Bronchial smooth muscle cell (primary cell): ENCODE results near the gene SP6. TPM values are rescaled to one million over a fixed set of nuclear protein-coding genes. Genes with fewer than 3 reads are reported as not detected.

ENCODE experiments used
- total RNA-seq: library from RNA; depleted of rRNA; stranded (reverse); fragments of >200 nt; gene quantifications from 2 replicates; pipeline ENCODE4 v1.2.1, GENCODE V29; 2014

SP6 gene
- under 0.01 TPM in 2 replicates for total RNA-seq

DNA sequence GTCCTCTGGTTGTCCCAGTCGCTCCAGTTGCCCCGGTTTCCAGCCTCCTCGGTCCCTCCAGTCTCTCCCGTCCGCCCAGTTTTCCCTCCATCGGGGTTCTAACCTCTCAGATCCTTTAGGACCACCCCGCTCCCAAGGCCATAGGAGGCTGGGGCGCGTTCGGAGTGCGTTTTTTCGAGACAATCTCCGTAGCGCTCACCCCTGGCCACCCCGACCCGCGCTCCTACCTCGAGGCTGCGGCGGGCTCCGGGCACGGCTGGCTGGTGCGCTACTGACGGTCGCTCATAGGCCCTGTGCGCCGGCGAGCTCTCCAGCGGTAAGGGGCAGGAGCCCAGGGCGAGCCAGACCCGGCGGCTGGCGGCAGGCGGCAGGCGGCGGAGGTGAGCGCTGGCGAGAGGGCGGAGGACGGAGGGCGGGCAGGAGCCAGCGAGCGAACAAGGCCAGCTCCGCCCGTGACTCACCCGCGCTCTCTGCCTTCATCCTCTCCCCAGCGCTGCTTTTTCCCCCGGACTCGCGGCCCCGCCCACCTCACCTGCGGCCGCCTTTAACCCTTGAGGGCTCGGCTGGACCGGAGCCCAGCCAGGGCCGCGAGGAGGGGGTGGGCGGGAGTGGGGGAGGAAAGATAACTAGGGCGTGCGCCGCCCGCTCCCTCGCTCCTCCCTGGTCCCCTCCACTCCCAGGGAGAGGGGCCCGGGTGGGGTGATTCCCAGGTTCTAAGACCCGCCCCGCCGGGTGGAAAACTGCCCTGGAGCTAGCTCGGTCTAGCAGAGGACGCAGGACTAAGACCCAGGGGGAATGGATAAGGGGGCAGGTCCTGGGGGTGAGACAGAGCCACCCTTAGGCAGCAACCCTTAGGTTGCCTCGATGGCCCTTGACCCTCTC lies at the start of gene SP6:
Gene SP6, minus strand, starts transcription at position 472 of the 882 bp plus-strand sequence. CDS start 2,734 bp downstream, outside the sequence.

DNA sequence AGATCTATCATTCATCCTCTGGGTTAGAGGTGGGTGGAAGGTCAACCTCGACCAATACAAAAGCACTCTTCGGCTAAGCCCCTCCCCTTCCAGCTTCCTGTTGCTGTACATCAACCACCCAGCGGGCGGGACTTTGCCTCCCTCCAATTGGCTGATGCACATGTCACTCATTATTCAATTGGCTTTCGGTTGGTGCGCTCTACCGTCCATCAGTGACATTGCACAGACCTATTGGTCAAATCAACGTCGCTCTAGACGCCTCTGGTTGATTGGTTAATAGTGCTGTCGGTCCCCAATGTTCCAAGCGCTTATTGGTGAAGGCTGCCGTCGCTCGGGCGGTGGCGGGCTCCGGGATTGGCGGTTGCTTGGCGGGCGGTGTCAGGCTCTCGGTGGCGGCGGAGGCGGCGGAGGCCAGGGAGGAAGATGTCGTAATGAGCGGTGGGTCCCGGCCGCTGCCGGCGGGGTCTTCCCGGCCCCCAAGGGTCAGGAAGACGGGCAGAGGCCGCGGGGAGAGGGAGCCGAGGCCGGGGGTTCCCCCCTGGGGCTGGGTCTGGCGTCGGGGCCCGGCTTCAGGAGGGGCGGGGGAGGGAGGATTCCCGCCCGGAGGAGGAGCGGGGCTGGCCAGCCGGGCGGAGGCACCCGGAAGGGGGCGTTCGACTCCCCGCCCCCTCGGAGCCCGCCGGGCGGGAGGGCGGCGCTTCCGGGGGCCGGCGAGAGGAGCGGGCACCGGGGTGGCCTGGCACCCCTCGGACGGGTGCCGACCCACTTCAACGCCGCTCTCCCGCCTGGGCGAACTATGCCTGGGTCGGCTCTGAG lies 45.1 kb upstream of the SP6 start, which contains the start of gene SP2:
Gene SP2, plus strand, starts transcription at position 381 of the 816 bp plus-strand sequence. Its CDS starts 51 bp downstream, at position 432.

GRCh38 chr17:47840742-47841487 lies 10.0 kb downstream of the SP6 start, which contains the start of gene SCRN2:
TSS of gene SCRN2 (minus strand) at chr17:47841273. CDS start at chr17:47840843, 430 bp downstream.

GRCh38 chr17:47831003-47831933 lies 19.7 kb downstream of the SP6 start, which contains the start of the genes LRRC46 and MRPL10:
TSS of gene LRRC46 (plus strand) at chr17:47831670. CDS start at chr17:47831990, 320 bp downstream.
TSS of gene MRPL10 (minus strand) at chr17:47831541. CDS start at chr17:47831511, 30 bp downstream.

DNA sequence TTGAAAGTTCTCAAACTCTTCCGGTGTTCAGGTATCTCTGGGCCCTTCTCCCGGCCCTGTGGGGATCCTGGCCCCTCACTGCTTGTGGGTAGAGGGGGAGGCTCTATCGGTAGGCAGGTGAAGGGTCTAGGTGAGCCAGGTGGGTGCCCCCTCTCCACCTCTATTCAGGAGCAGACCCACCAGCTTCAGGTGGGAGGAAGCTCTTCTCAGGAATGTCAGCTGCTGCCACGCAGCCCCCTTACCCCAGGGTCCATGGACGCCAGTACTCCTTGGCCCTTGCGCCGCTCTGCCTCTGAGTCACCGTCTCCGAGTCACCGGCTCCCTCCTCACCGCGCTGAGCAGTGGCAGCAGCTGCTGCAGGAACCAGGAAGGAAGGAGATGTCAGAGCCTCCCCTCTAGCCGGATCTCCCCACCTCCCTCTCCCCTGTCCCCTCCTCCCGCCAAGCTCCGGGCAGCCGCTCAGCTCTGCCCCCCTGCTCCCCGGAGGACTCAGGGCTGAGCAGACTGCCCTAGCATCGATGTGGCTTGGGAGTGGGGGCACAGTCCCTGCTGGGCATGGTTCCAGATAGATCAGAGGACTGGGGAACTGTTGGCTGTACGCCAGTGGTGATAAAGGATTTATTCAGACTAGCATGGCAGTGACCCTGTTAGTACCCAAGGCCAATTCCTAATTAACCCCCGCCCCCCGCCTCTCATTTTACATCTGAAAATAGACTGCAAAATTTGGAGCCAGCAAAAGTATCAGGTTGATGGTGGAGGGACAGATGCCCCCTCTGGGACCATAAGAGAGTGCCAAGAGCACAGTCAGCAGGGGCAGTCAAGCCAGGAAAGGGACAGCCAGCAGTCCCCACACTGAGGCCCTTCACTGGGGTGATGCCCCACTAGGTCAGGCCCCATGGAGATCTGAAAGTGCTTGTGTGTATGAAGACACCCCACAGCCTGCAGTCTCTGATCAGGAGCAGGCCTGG lies 29.3 kb downstream of the SP6 start, which contains the start of gene OSBPL7:
Gene OSBPL7, minus strand, starts transcription at position 371 of the 968 bp plus-strand sequence. CDS start 1,516 bp downstream, outside the sequence.

Other genes with a start within 250 kb of the SP6 start
- 174 and 196 TPM in 2 replicates for gene KPNB1, start 201.2 kb downstream of the SP6 start, total RNA-seq
- 8.2 and 8.7 TPM in 2 replicates for gene TBKBP1, start 157.0 kb downstream of the SP6 start, total RNA-seq
- gene TBX21, start 117.9 kb downstream of the SP6 start, total RNA-seq = not detected in 2 replicates
- gene OSBPL7, start 29.4 kb downstream of the SP6 start, total RNA-seq = 12.0 and 16.6 TPM in 2 replicates
- 18.0 and 27.6 TPM in 2 replicates for gene MRPL10, start 19.6 kb downstream of the SP6 start, total RNA-seq
- gene LRRC46, start 19.5 kb downstream of the SP6 start, total RNA-seq = not detected in 2 replicates
- gene SCRN2, start 9.9 kb downstream of the SP6 start, total RNA-seq = 49.8 and 56.3 TPM in 2 replicates
- 0.32 and 2.1 TPM in 2 replicates for gene SP2, start 45.1 kb upstream of the SP6 start, total RNA-seq
- gene PNPO, start 90.4 kb upstream of the SP6 start, total RNA-seq = 12.6 and 19.5 TPM in 2 replicates
- not detected in 2 replicates for gene PRR15L, start 106.7 kb upstream of the SP6 start, total RNA-seq
- 119 and 150 TPM in 2 replicates for gene CDK5RAP3, start 120.0 kb upstream of the SP6 start, total RNA-seq
- 102 and 129 TPM in 2 replicates for gene COPZ2, start 186.6 kb upstream of the SP6 start, total RNA-seq
- 78.8 and 104 TPM in 2 replicates for gene NFE2L1, start 197.2 kb upstream of the SP6 start, total RNA-seq